GM21515 (cell line): ENCODE measurements around the gene CRMP1.

Source experiments
- ATAC-seq: cut with Tn5 transposase; IDR thresholded peaks from one replicate; pipeline ENCODE4 v1.9.1; 2021; ENCODE audit not compliant: unreplicated experiment

The CRMP1 gene

GRCh38 chr4:5890063-5890727 lies 2.7 kb downstream of the CRMP1 start:
- ATAC-seq, result no peak

GRCh38 chr4:5889002-5889696 lies 3.7 kb downstream of the CRMP1 start:
- ATAC-seq, result no peak

GRCh38 chr4:5888222-5889001 lies 4.5 kb downstream of the CRMP1 start:
- ATAC-seq, result no peak

- no peak for ATAC-seq
These were observed 5.3 kb downstream of the CRMP1 start for GRCh38 chr4:5887361-5888221.

- no peak for ATAC-seq
These were observed 5.9 kb downstream of the CRMP1 start for GRCh38 chr4:5887011-5887360.

- no peak for ATAC-seq
These were observed 7.2 kb downstream of the CRMP1 start for GRCh38 chr4:5885733-5886132.

GRCh38 chr4:5884796-5885195 lies 8.1 kb downstream of the CRMP1 start:
- no peak for ATAC-seq

- ATAC-seq, result no peak
These were observed 9.0 kb downstream of the CRMP1 start for GRCh38 chr4:5883916-5884315.

GRCh38 chr4:5882947-5883346 lies 9.9 kb downstream of the CRMP1 start:
- no peak for ATAC-seq

GRCh38 chr4:5881340-5881739 lies 11.5 kb downstream of the CRMP1 start:
- no peak for ATAC-seq

GRCh38 chr4:5878359-5878758 lies 14.5 kb downstream of the CRMP1 start:
- no peak for ATAC-seq

GRCh38 chr4:5877392-5877791 lies 15.5 kb downstream of the CRMP1 start:
- no peak for ATAC-seq

GRCh38 chr4:5874811-5875449 lies 18.0 kb downstream of the CRMP1 start:
- no peak for ATAC-seq

- no peak for ATAC-seq
These were observed 22.2 kb downstream of the CRMP1 start for GRCh38 chr4:5870701-5871100.

GRCh38 chr4:5869966-5870619 lies 22.8 kb downstream of the CRMP1 start:
- no peak for ATAC-seq

GRCh38 chr4:5867866-5868265 lies 25.0 kb downstream of the CRMP1 start:
- ATAC-seq, result no peak

GRCh38 chr4:5866841-5867813 lies 25.8 kb downstream of the CRMP1 start:
- no peak for ATAC-seq

GRCh38 chr4:5865896-5866599 lies 26.8 kb downstream of the CRMP1 start:
- no peak for ATAC-seq
